ENCODE results near the gene HOXB2.

HOXB2 gene

DNA sequence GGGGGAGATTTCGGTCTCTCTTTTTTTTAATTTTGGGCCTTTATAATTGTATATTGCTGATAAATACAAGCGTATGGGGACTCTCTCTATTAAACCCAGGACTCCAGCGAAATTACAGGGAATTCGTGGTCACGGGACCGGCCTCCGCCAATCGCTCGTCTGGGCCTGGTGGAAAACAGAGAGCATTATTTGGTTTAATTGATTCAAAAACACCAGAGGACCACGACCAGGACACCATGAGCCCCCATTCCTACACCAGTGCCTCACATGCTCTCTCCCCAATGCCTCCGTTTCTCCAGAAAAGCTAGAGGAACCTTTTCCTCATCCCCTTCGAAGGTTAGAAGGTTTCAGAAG lies at the start of gene HOXB2:
HOXB2 (minus strand) TSS at position 88 of the 354 bp plus-strand sequence. CDS start 198 bp downstream, outside the sequence.
- no peak for DNase-seq

GRCh38 chr17:48593840-48594537 lies 49.1 kb upstream of the HOXB2 start:
- DNase-seq: no peak

GRCh38 chr17:48593126-48593829 lies 48.4 kb upstream of the HOXB2 start, which contains the start of gene HOXB5:
Gene HOXB5, minus strand, starts transcription at chr17:48593779. Its CDS starts 97 bp downstream, at chr17:48593682.
- DNase-seq: no peak

DNA sequence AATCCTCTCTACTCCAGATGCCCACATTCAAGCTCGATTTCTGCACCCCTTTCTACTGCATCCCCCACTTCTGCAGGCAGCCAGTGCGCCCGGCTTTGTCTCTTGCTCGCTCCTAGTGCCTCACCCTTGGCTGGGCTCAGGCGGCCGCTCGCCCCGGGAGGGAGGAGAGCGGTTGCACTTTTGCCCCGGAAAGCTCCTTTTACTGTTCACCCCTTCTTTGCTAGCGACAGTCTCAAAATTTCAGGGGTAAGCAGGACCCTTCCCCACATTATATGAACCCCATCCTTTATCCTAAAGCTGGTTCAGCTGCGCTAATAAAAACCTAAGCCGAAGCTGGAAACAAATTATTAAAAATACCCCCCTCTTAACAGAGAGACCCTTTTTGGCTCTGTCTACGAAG lies 47.7 kb upstream of the HOXB2 start:
- DNase-seq: no peak

GRCh38 chr17:48592057-48592514 lies 47.2 kb upstream of the HOXB2 start:
- DNase-seq: no peak

DNA sequence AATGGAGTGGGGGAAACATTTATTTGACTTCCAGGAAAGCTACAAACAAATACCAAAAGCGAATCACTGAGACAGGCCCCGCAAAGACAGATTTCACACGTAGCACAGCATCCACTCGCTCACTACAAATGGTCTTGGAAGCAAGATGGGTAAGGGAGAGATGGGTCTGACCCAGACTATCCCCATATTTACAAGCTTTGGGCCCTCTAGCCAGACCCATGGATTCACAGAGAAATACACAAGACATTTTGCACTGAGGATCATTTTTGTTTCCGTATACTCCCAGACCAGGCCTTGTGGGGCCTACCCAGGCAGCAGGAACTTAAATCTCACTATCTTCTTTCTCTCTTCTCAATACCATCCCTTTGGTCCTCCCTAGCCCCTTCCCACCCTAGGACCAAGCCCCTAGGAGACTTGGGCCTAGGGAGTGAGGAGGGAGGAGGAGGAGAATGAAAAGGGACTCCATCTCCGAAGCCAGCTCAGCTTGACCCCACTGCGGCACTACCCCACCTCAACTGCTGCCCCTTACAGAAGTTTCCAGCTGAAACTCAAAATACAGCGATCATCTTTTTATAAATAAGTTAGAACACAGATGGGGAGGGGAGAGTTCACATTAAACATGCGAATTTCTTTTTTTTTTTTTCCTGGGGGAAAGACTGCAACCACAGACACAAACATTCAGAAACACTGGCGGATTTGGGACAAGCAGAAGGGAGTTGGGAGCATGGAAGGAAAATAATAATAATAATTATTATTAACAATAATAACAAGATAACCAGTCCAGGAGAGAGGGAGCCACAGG lies 46.5 kb upstream of the HOXB2 start:
- DNase-seq: no peak

DNA sequence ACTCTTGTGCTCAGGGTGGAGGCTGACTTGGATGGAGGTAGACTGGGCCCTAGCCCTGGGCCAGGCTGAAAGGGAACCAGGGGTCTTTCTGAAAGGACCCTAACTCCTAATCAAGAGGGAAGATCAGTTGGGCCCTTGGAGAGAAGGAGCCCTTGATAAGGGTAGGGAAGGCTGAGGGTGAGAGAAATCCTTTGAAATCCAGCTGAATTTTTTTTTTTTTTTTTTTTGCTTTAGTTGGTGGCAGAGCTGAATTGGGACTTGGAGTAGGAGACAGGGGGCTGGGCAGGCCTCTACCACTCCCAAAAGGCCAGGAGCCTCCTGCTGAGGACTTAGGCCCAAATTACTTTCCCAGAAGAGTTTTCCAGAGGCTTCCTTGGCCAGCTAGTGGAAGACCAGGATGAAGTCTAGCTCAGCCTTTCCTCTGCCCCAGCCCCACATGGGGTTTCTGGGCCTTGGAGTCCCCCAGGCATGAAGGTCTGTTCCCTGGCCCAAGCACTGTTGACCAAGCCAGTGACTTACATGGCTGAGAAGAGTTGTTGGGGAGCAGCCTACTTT lies 45.8 kb upstream of the HOXB2 start:
- no peak for DNase-seq

- DNase-seq: no peak
Measured at GRCh38 chr17:48589831-48590606, 45.1 kb upstream of the HOXB2 start, which contains the start of gene HOXB3. Gene HOXB3, minus strand, starts transcription at chr17:48590241. Its CDS starts 37,767 bp downstream, at chr17:48552474.

DNA sequence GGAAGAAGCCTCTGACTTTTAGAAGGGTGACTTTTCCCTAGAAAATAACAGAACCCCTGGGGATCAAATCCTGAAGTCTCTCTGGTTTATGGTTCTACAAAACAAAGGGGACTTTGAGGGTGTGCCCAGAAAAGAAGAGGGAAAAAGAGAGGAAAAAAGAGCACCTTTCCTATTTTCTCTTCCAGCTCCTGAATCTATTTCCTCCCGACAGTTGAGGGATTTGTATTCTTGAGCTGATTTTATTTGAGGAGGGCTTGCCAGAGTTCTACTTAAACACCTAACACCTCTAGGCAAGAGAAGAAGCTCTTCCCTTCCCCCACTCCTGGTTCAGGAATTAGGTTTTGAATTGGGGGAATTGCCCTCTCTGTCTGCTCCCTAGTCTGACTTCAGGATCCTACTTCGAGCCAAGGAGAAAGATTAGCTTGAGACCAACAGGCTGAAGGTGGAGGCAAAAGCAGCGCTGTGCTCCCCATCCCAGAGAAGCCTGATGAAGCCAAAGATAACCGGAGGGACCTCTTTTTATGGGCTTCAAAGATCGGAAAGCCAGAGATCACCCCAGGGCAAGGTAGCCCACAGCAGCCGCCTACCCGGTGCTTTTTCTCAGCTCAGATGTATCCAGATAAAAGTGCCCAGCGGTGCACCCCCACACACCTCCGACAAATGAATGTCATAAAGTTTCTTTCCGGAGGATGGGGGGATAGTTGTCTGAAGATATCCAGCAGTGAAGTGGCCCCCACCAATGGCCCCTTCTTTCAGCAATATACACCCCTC lies 44.3 kb upstream of the HOXB2 start:
- DNase-seq: no peak

GRCh38 chr17:48588528-48588927 lies 43.6 kb upstream of the HOXB2 start:
- DNase-seq: no peak

- no peak for DNase-seq
Measured at GRCh38 chr17:48588074-48588415, 43.1 kb upstream of the HOXB2 start.

GRCh38 chr17:48587276-48588073 lies 42.6 kb upstream of the HOXB2 start:
- DNase-seq: no peak

- no peak for DNase-seq
Measured at GRCh38 chr17:48586355-48587258, 41.7 kb upstream of the HOXB2 start.

- no peak for DNase-seq
Measured at GRCh38 chr17:48584223-48584741, 39.4 kb upstream of the HOXB2 start.

DNA sequence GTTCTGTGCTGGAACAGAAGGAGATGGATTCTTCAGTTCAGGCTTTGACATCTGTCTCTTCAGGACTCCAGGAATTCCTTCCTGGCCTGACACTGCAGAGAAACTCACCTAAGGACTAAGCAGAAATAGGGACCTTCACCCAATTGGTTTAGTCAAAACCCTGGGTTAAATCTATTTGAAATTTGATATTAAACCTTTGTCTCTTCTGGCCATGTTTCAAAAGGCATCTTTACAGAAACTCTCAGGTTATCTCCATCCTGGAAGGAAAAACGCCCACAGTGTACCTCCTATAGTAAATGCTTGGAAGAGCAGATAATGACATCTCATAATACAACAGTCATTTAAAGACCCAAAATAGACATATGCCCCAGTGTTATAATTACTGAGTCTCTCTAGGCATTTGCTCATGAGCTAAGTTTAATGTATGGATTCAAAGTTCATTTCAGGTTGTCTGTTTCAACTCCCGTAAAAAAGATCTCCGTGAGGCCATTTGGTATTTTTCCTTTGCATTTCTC lies 38.9 kb upstream of the HOXB2 start:
- no peak for DNase-seq

DNA sequence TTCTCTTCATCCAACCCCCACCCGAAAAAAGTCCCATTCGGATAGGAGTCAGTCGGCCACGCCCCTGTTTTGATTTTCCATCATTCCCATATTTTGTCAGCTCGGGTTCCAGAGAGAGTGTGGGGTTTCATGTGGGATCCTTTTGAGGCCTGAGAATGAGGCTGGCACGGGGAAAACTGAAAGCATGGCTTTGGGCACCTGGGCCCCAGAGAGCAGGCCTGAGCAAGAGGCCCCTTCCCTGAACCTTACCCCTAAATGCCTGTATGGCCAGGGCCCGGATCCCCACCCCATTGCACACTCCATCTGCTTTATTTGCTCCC lies 37.8 kb upstream of the HOXB2 start:
- no peak for DNase-seq

GRCh38 chr17:48579760-48580554 lies 35.0 kb upstream of the HOXB2 start:
- DNase-seq: no peak

DNA sequence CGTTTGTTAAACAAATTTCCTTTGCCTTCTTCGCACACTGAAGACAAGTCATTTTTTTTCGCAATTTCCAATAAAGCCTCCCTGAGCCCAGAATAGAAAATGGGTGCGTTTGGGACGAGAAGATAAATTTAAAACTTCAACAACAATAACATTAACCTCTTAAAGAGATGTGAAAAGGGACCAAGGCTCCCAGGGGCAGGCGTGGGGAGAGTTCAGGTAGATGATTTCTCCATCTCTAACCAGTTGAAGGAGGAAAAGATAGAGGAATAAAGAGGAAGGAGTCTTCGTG lies 34.5 kb upstream of the HOXB2 start:
- no peak for DNase-seq

All from cortex of kidney (tissue), 1 donor.